HG03342 (cell line): ENCODE measurements around the gene RAB26.
"Not testable (repeated sequence)": the region's sequence is repeated elsewhere in the genome, so short reads cannot be mapped to it uniquely, and the experiment has no call there.

Source experiments
- ATAC-seq: cut with Tn5 transposase; IDR thresholded peaks from one replicate; pipeline ENCODE4 v1.9.1; 2021; ENCODE audit warnings: mild to moderate bottlenecking, moderate library complexity; ENCODE audit not compliant: unreplicated experiment

Gene RAB26

GRCh38 chr16:2116428-2116827 is 32.0 kb upstream of the RAB26 start:
- not testable (repeated sequence) for ATAC-seq

GRCh38 chr16:2117341-2117740 is 31.1 kb upstream of the RAB26 start:
- not testable (repeated sequence) for ATAC-seq

- ATAC-seq: not testable (repeated sequence)
Measured at GRCh38 chr16:2117960-2118722, 30.3 kb upstream of the RAB26 start.

- ATAC-seq: not testable (repeated sequence)
Measured at GRCh38 chr16:2121325-2121724, 27.1 kb upstream of the RAB26 start.

GRCh38 chr16:2121853-2122252 is 26.6 kb upstream of the RAB26 start:
- ATAC-seq: no peak

GRCh38 chr16:2122429-2122828 is 26.0 kb upstream of the RAB26 start:
- no peak for ATAC-seq

GRCh38 chr16:2122934-2123683 is 25.3 kb upstream of the RAB26 start:
- not testable (repeated sequence) for ATAC-seq

- ATAC-seq: not testable (repeated sequence)
Measured at GRCh38 chr16:2123706-2124376, 24.6 kb upstream of the RAB26 start.

- not testable (repeated sequence) for ATAC-seq
Measured at GRCh38 chr16:2124377-2124693, 24.1 kb upstream of the RAB26 start.

- not testable (repeated sequence) for ATAC-seq
Measured at GRCh38 chr16:2124694-2125444, 23.6 kb upstream of the RAB26 start.

GRCh38 chr16:2125609-2126008 is 22.8 kb upstream of the RAB26 start:
- ATAC-seq: not testable (repeated sequence)

GRCh38 chr16:2126161-2126743 is 22.2 kb upstream of the RAB26 start:
- not testable (repeated sequence) for ATAC-seq

- not testable (repeated sequence) for ATAC-seq
Measured at GRCh38 chr16:2126928-2127556, 21.4 kb upstream of the RAB26 start.

GRCh38 chr16:2127630-2128280 is 20.7 kb upstream of the RAB26 start:
- not testable (repeated sequence) for ATAC-seq

- ATAC-seq: not testable (repeated sequence)
Measured at GRCh38 chr16:2129251-2129650, 19.2 kb upstream of the RAB26 start.

- ATAC-seq: not testable (repeated sequence)
Measured at GRCh38 chr16:2129890-2130447, 18.5 kb upstream of the RAB26 start.

GRCh38 chr16:2133797-2134196 is 14.6 kb upstream of the RAB26 start:
- not testable (repeated sequence) for ATAC-seq

GRCh38 chr16:2135071-2135470 is 13.4 kb upstream of the RAB26 start:
- not testable (repeated sequence) for ATAC-seq
